Activated CD8-positive, alpha-beta memory T cell treated with anti-CD3 and anti-CD28 coated beads for 36 hours (primary cell): Measurements from ENCODE around the gene ZNF284. TPM values are rescaled to one million over a fixed set of nuclear protein-coding genes. Genes with fewer than 3 reads are reported as not detected.
"Not testable (repeated sequence)": the region's sequence is repeated elsewhere in the genome, so short reads cannot be mapped to it uniquely, and the experiment has no call there.

Experiments used
- CTCF ChIA-PET: fragments of 350-600 bp; sonication (Branson Sonifier 250); formaldehyde crosslinking; loops from one replicate; lab custom pipeline; 2021; ENCODE audit warnings: antibody characterized with exemption; lab: Charles Lee
- POLR2A ChIA-PET: fragments of 350-600 bp; sonication (Branson Sonifier 250); formaldehyde crosslinking; loops from one replicate; lab custom pipeline; 2021; ENCODE audit warnings: antibody characterized with exemption; lab: Charles Lee
- total RNA-seq, 2 experiments: library from RNA; stranded (reverse); gene quantifications; one replicate each; pipeline ENCODE4 v1.2.3, GENCODE V29; 2021

The ZNF284 gene
- total RNA-seq, 2 experiments from 2014 or later, result 1.8 to 1.9 TPM

DNA sequence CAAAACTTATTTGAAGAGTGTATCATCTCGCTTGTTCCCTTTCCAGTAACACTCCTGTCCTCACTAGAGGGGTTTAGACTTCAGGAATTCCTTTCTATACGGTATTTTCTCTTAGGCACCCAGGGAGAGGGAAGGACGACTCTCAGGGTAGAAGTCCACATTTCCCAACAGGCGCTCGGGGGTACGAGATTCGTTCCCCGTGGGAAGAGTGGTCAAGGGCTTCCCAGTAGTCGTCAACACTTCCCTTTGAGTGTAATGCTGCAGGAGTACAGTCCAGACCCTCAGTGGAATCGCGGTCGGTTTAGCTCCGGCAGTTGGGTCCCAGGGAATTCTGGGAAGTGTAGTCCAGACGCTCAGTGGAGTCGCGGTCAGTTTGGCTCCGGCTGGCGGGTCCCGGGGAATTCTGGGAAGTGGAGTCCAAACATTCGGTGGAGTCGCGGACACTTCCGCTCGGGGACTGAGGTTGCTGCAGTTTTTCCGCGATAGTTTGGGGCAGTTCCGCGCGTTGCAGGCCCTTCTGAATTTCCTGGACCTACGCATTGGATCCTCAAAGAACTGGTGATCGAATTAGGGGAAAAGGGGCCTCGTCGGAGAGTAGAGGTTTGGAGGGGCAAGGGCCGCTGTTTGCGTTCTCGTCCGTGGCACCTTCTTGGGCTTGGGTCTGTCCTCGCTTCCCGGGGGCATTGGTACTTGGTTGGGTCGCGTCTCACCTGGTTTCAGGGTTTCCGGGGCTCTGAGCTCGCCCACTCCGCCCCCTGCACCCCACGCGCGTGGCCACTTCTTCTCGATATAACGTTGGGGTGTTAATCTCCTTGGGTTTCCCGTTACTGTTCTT lies 22.2 kb downstream of the ZNF284 start, which contains the start of gene ZNF224:
Gene ZNF224, plus strand, starts transcription at position 431 of the 835 bp plus-strand sequence. CDS start 3,513 bp downstream, outside the sequence.
- ChIA-PET POLR2A (interaction anchor here (1.0 kb wide), 1 partner anchor 109 kb away, joined by 3 read pairs; no protein-coding TSS in a partner anchor), CTCF (interaction anchor here (1.0 to 1.6 kb wide), 3 partner anchors 8 to 115 kb away, joined by 3 to 6 read pairs (median 3); partner anchors contain the start of gene ZNF226)

DNA sequence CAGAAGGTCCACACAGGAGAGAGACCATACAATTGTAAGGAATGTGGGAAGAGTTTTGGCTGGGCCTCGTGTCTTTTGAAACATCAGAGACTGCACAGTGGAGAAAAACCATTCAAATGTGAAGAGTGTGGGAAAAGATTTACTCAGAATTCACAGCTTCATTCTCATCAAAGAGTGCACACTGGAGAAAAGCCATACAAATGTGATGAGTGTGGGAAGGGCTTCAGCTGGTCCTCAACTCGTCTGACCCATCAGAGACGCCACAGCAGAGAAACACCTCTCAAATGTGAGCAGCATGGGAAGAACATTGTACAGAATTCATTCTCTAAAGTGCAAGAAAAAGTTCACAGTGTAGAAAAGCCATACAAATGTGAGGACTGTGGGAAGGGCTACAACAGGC lies 35.8 kb downstream of the ZNF284 start:
- ChIA-PET POLR2A (no interaction called here), CTCF (no interaction called here)

DNA sequence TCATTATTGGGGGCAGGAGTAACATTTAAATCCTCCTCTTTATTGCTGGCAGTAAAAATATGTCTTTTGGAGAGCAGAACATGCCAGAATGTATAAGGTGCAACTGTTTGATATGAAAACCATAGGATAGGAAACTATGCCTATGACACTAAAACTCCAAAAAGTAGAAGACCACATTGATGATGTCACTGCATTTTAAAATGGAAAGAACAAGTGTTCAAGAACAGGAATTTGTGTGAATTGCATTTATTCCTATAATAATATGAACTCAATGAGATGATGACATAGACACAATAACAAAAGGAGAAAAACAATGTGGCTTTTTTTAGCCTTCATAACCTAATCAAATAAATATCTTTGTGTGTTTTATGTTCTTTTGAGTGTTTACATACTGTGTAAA lies 37.5 kb downstream of the ZNF284 start:
- ChIA-PET CTCF (no interaction called here), POLR2A (no interaction called here)

DNA sequence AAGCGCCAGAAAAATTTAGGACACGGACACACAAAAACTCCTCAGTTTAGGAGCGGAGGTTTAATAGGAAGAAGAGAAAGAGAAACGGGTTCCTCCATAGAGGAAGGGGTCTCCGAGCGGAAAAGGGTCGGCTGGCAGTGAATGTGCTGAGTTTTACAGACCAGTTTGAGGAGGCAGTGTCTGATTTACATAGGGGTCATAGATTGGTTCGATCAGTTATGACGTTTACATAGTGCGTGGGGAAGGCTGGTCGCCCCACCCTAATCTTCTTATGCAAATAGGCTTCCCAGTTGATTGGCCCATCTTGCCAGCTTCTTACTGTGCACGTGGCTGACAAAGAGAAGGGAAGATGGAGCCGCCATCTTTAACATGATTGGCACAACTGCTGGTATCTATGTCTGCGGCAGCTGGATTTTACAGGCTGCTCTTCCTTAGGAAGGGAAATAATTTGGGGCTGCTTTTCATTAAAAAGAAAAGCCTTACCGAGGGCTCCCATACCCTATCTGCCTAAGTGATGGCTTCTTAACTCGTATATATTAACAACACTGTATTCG lies 40.0 kb downstream of the ZNF284 start:
- ChIA-PET POLR2A (no interaction called here), CTCF (no interaction called here)

DNA sequence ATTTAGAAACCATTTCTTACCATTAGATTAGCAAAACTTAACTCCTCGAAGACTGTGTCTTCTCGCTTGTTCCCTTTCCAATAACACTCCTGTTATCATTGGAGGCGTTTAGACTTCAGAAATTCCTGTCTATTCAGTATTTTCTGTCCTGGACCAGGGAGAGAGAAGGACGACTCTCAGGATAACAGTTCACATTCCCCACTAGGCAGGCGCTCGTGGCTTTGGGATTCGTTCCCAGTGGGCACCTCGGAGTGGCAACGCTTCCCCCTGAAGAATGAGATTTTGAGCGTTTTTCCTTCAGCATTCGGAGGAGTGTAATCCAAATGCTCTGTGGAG lies 40.8 kb downstream of the ZNF284 start:
- ChIA-PET POLR2A (interaction anchor here (0.6 kb wide), 1 partner anchor 26 kb away, joined by 4 read pairs; no protein-coding TSS in a partner anchor), CTCF (no interaction called here)

DNA sequence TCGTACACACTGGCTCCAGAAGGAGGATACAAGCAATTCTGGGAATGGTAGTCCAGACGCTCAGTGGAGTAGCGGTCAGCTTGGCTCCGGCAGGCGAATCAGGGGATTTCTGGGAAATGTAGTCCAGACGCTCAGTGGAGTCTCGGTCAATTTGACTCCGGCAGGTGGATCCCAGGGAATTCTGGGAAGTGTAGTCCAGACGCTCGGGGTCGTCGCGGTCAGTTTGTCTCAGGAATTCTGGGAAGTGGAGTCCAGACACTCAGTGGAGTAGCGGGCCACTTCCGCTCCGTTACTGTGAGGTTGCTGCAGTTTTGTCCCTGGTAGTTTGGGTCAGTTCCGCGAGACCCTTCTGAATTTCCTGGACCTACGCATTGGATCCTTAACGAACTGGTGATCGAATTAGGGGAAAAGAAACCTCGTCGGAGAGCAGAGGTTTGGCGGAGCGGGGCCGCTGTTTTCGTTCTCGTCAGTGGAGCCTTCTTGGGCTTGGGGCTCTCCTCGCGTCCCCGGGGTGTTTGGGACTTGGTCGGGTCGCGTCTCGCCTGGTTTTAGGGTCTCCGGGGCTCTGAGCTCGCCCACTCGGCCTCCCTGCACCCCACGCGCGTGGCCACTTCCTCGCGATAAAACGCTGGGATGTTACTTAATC lies 41.3 kb downstream of the ZNF284 start, which contains the start of gene ZNF225:
Gene ZNF225, plus strand, starts transcription at position 262 of the 646 bp plus-strand sequence. CDS start 2,429 bp downstream, outside the sequence.
- ChIA-PET CTCF (interaction anchor here (0.9 kb wide), 1 partner anchor 387 kb away, joined by 3 read pairs; the partner anchor contains the start of gene ZNF180), POLR2A (interaction anchor here (0.6 kb wide), 1 partner anchor 25 kb away, joined by 4 read pairs; no protein-coding TSS in a partner anchor)

DNA sequence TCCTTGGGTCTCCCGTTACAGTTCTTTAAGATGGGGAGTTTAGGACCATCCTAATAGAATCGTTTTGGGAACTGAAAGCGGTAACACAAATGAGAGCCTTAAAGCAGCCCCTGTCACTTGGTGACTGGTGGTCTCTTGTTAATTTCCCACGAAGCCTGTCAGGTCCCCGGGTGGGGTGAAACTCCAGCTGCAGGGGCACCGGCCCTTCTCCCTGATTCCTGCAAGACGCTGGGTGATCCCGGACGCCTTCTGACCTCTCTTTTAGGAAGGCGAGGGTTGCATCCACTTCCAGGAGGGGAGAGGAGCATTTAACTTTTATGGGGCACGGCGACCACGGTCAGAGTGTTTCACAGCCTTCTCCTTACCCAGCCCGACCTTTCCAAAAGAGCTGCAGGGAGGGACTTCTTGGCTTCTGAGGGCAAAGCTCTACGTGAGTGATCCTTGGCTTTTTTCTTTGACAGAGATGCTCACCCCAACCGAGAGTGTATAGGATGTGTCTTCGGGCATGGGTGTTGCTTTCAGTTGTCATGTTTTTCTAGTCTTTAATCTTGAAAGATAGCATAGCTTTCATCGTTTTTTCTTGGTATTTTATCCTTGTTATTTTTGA lies 41.9 kb downstream of the ZNF284 start:
- ChIA-PET CTCF (interaction anchor here (0.9 to 1.0 kb wide), 2 partner anchors 13 to 386 kb away, joined by 3 read pairs; partner anchors contain the start of gene ZNF180), POLR2A (no interaction called here)

DNA sequence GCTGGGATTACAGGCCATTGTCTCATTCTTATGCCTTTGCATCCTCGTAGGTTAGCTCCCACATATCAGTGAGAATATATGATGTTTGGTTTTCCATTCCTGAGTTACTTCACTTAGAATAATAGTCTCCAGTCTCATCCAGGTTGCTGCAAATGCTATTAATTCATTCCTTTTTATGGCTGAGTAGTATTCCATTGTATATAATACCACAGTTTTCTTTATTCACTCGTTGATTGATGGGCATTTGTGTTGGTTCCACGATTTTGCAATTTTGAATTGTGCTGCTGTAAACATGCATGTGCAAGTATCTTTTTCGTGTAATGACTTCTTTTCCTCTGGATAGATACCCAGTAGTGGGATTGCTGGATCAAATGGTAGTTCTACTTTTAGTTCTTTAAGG lies 49.2 kb downstream of the ZNF284 start:
- POLR2A ChIA-PET, CTCF ChIA-PET: not testable (repeated sequence)

DNA sequence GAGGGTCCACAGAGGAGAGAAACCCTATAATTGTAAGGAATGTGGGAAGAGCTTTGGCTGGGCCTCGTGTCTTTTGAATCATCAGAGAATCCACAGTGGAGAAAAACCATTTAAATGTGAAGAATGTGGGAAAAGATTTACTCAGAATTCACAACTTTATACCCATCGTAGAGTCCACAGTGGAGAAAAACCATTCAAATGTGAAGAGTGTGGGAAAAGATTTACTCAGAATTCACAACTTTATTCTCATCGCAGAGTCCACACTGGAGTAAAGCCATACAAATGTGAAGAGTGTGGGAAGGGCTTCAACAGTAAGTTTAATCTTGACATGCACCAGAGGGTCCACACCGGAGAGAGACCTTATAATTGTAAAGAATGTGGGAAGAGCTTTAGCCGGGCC lies 60.0 kb downstream of the ZNF284 start:
- ChIA-PET CTCF (no interaction called here), POLR2A (no interaction called here)

Other genes starting within 250 kb of the ZNF284 start
- 1 to 10 TPM; 4.8 to 5.0 TPM for gene ZNF283, start 244.8 kb upstream of the ZNF284 start, total RNA-seq
- gene ZNF404, start 188.2 kb upstream of the ZNF284 start, total RNA-seq, result 1 to 10 TPM; 1.2 to 1.5 TPM
- gene ZNF45, start 136.9 kb upstream of the ZNF284 start, total RNA-seq, result 10 to 100 TPM in 1 of 2 experiments, 1 to 10 TPM in 1; 8.9 to 10.0 TPM
- gene ZNF221, start 120.9 kb upstream of the ZNF284 start, total RNA-seq, result 1 to 10 TPM; 1.3 to 1.4 TPM
- 1 to 10 TPM; 4.3 to 4.8 TPM for gene ZNF155, start 88.0 kb upstream of the ZNF284 start, total RNA-seq
- 1 to 10 TPM; 2.3 to 3.6 TPM for gene ZNF230, start 69.2 kb upstream of the ZNF284 start, total RNA-seq
- gene ZNF222, start 46.8 kb upstream of the ZNF284 start, total RNA-seq, result 1 to 10 TPM; 1.7 to 1.8 TPM
- gene ZNF223, start 20.1 kb upstream of the ZNF284 start, total RNA-seq, result 1 to 10 TPM in 1 of 2 experiments, under 1 TPM in 1; 0.57 to 1.3 TPM
- 10 to 100 TPM; 11.3 to 13.4 TPM for gene ZNF224, start 22.2 kb downstream of the ZNF284 start, total RNA-seq
- 1 to 10 TPM; 2.8 to 3.2 TPM for gene ZNF225, start 41.2 kb downstream of the ZNF284 start, total RNA-seq
- gene ZNF234, start 69.4 kb downstream of the ZNF284 start, total RNA-seq, result 1 to 10 TPM; 7.6 to 8.6 TPM
- gene ZNF226, start 92.9 kb downstream of the ZNF284 start, total RNA-seq, result 1 to 10 TPM; 4.6 to 4.7 TPM
- gene ZNF227, start 140.4 kb downstream of the ZNF284 start, total RNA-seq, result 10 to 100 TPM; 14.8 to 16.2 TPM
- gene ZNF233, start 187.7 kb downstream of the ZNF284 start, total RNA-seq, result under 1 TPM; 0.13 to 0.42 TPM
- 1 to 10 TPM; 2.5 to 2.6 TPM for gene ZNF235, start 232.9 kb downstream of the ZNF284 start, total RNA-seq